HCT116 (cell line): ENCODE measurements around the gene PTH2. TPM values are rescaled to one million over a fixed set of nuclear protein-coding genes. Genes with fewer than 3 reads are reported as not detected.

ENCODE experiments used
- ATAC-seq: fragments of 200-7000 bp; cut with Tn5 transposase; 2 replicates; pipeline ENCODE4 v1.9.1; 2020; ENCODE audit warnings: mild to moderate bottlenecking, moderate library complexity
- BruUV-seq: library from RNA; stranded (reverse); fragments of 400-500 nt; replicated peaks from 2 replicates; lab custom pipeline; 2021; lab: Mats Ljungman, UMichigan
- CTCF ChIA-PET: fragments of 300-600 bp; sonication (Branson Sonifier 250); formaldehyde crosslinking; loops from one replicate; lab custom pipeline; 2021; ENCODE audit warnings: antibody characterized with exemption; lab: Charles Lee
- POLR2A ChIA-PET: fragments of 300-600, 350-600 bp; sonication (Branson Sonifier 250); formaldehyde crosslinking; loops from one replicate; lab custom pipeline; 2021; ENCODE audit warnings: antibody characterized with exemption; lab: Charles Lee
- RAD21 ChIA-PET, 2 experiments: fragments of 300-600 bp; sonication (Branson Sonifier 250); formaldehyde crosslinking; loops; one replicate each; lab custom pipeline; 2023; ENCODE audit warnings: low total read pairs in 2 of 2; ENCODE audit not compliant: uncharacterized antibody in 2 of 2, unreplicated experiment in 2 of 2, low non-redundant PET in 1 of 2; lab: Charles Lee
- DNase-seq: peaks from one replicate; pipeline ENCODE4 v3.0.0-alpha.2; 2010; ENCODE audit warnings: low read depth, low spot score
- H2AFZ ChIP-seq: fragments of 200-600 bp; shearing (Covaris generic), sonication (generic); 2 replicates; pipeline ENCODE4 v1.6.1; 2017; ENCODE audit warnings: low read depth, mixed run types, mixed read lengths, antibody characterized with exemption, low read length; ENCODE audit not compliant: poor library complexity, severe bottlenecking
- H3K27ac ChIP-seq: 2 replicates; pipeline ENCODE4 v1.5.1; 2012; ENCODE audit warnings: low read depth, low read length
- H3K27me3 ChIP-seq: fragments of 200-600 bp; sonication (generic); 2 replicates; pipeline ENCODE4 v1.6.1; 2016; ENCODE audit warnings: mixed run types, low read length, mixed read lengths; ENCODE audit not compliant: insufficient read depth
- H3K36me3 ChIP-seq, 2 experiments: fragments of 200-500 bp in 1 of 2; fragments of 200-600 bp in 1 of 2; sonication (Bioruptor generic) in 1 of 2; sonication (generic) in 1 of 2; 2 replicates each; pipeline versions ENCODE4 v1.5.1 to v1.6.1; 2014 to 2016; ENCODE audit warnings: low read length in 2 of 2, inconsistent platforms in 1 of 2, mixed read lengths in 1 of 2, mixed run types in 1 of 2; ENCODE audit not compliant: insufficient read depth in 2 of 2, control insufficient read depth in 1 of 2
- H3K4me1 ChIP-seq, 2 experiments: fragments of 200-600 bp in 1 of 2; sonication (generic) in 1 of 2; 2 replicates each; pipeline versions ENCODE4 v1.5.1 to v1.6.1; 2012 to 2017; ENCODE audit warnings: low read length in 2 of 2, inconsistent platforms in 1 of 2, mild to moderate bottlenecking in 1 of 2, mixed read lengths in 1 of 2, mixed run types in 1 of 2, moderate library complexity in 1 of 2; ENCODE audit not compliant: insufficient read depth in 2 of 2, control insufficient read depth in 1 of 2
- H3K4me2 ChIP-seq: fragments of 200-600 bp; sonication (generic); 2 replicates; pipeline ENCODE4 v1.6.1; 2017; ENCODE audit warnings: mixed run types, low read length, mixed read lengths
- H3K4me3 ChIP-seq, 2 experiments: fragments of 200-600 bp in 1 of 2; sonication (generic) in 1 of 2; replicated peaks in 1 of 2; 2 replicates each; pipeline ENCODE4 v1.5.1; 2011 to 2016; ENCODE audit warnings: low read length in 2 of 2, control low read depth in 1 of 2, low read depth in 1 of 2, mild to moderate bottlenecking in 1 of 2, mixed read lengths in 1 of 2, mixed run types in 1 of 2
- H3K79me2 ChIP-seq: fragments of 200-600 bp; sonication (generic); 2 replicates; pipeline ENCODE4 v1.6.1; 2017; ENCODE audit warnings: mild to moderate bottlenecking, mixed run types, low read length, moderate library complexity, mixed read lengths; ENCODE audit not compliant: insufficient read depth
- H3K9ac ChIP-seq: fragments of 200-600 bp; sonication (generic); 2 replicates; pipeline ENCODE4 v1.6.1; 2016; ENCODE audit warnings: low read length, mixed read lengths
- H3K9me2 ChIP-seq: fragments of 200-600 bp; sonication (generic), shearing (Covaris generic); 2 replicates; pipeline ENCODE4 v1.6.1; 2017; ENCODE audit warnings: mixed run types, mild to moderate bottlenecking, moderate library complexity; ENCODE audit not compliant: insufficient read depth
- H3K9me3 ChIP-seq, 2 experiments: fragments of 200-500 bp in 1 of 2; fragments of 200-600 bp in 1 of 2; sonication (Bioruptor generic) in 1 of 2; sonication (generic) in 1 of 2; 2 replicates each; pipeline ENCODE4 v1.6.1; 2014 to 2017; ENCODE audit warnings: low read length in 2 of 2, mixed read lengths in 2 of 2, inconsistent platforms in 1 of 2, low read depth in 1 of 2, mild to moderate bottlenecking in 1 of 2, mixed run types in 1 of 2, moderate library complexity in 1 of 2; ENCODE audit not compliant: control insufficient read depth in 1 of 2, insufficient read depth in 1 of 2
- H4K20me1 ChIP-seq: fragments of 200-600 bp; sonication (generic), shearing (Covaris generic); 2 replicates; pipeline ENCODE4 v1.6.1; 2017; ENCODE audit warnings: mixed run types, mild to moderate bottlenecking, moderate library complexity; ENCODE audit not compliant: insufficient read depth
- ATF3 ChIP-seq: IDR thresholded peaks from 2 replicates; pipeline ENCODE4 v1.6.1; 2012
- CBX3 ChIP-seq: IDR thresholded peaks from 2 replicates; pipeline ENCODE4 v1.6.1; 2012; ENCODE audit warnings: low read depth
- CEBPB ChIP-seq: IDR thresholded peaks from 2 replicates; pipeline ENCODE4 v1.6.1; 2012; ENCODE audit warnings: low read depth
- ELF1 ChIP-seq: IDR thresholded peaks from 2 replicates; pipeline ENCODE4 v1.6.1; 2012; ENCODE audit warnings: low read depth, borderline replicate concordance
- EZH2 ChIP-seq: fragments of 200-600 bp; sonication (generic); IDR thresholded peaks from 2 replicates; pipeline ENCODE4 v1.6.1; 2017; ENCODE audit warnings: antibody characterized with exemption, mixed run types
- EZH2phosphoT487 ChIP-seq: fragments of 200-600 bp; IDR thresholded peaks from 2 replicates; pipeline ENCODE4 v1.6.1; 2018; ENCODE audit warnings: antibody characterized with exemption, borderline replicate concordance
- FOSL1 ChIP-seq: IDR thresholded peaks from 2 replicates; pipeline ENCODE4 v1.6.1; 2012; ENCODE audit warnings: low read depth
- JUND ChIP-seq: IDR thresholded peaks from 2 replicates; pipeline ENCODE4 v1.6.1; 2012
- MAX ChIP-seq: IDR thresholded peaks from 2 replicates; pipeline ENCODE4 v1.6.1; 2012
- POLR2A ChIP-seq: IDR thresholded peaks from 2 replicates; pipeline ENCODE4 v1.7.0; 2011; ENCODE audit warnings: borderline replicate concordance; ENCODE audit not compliant: insufficient read depth, insufficient read length; ENCODE audit errors: extremely low read depth
- POLR2AphosphoS5 ChIP-seq: IDR thresholded peaks from 2 replicates; pipeline ENCODE4 v1.6.1; 2011; ENCODE audit warnings: mild to moderate bottlenecking, low read depth, low read length, moderate library complexity
- SIN3A ChIP-seq: IDR thresholded peaks from 2 replicates; pipeline ENCODE4 v1.6.1; 2012; ENCODE audit warnings: low read depth
- SP1 ChIP-seq: IDR thresholded peaks from 2 replicates; pipeline ENCODE4 v1.6.1; 2012; ENCODE audit warnings: low read depth
- TCF7L2 ChIP-seq: IDR thresholded peaks from 2 replicates; pipeline ENCODE4 v1.7.0; 2011; ENCODE audit warnings: borderline replicate concordance, inconsistent platforms; ENCODE audit not compliant: insufficient read depth, insufficient read length; ENCODE audit errors: extremely low read depth
- YY1 ChIP-seq: IDR thresholded peaks from 2 replicates; pipeline ENCODE4 v1.6.1; 2011; ENCODE audit warnings: low read length, low read depth, moderate library complexity, mild to moderate bottlenecking; ENCODE audit not compliant: insufficient replicate concordance; ENCODE audit errors: extremely low read depth
- intact Hi-C: fragments of 100-400 bp; cut with micrococcal nuclease; formaldehyde crosslinking; loops from 2 replicates; pipeline ENCODE4 v1.10.0; 2022
- total RNA-seq: library from RNA; stranded (reverse); gene quantifications from one replicate; pipeline ENCODE4 v1.2.1, GENCODE V29; 2021; ENCODE audit not compliant: unreplicated experiment

The PTH2 gene
- total RNA-seq, 1 experiment from 2014 or later = 9.5 TPM

GRCh38 chr19:49472936-49473335 lies 49.7 kb upstream of the PTH2 start:
- H3K27me3 ChIP-seq = no peaks in the 10 kb centered on the region
- CTCF ChIA-PET = interaction anchor here (1.0 to 2.1 kb wide), 6 partner anchors 20 to 120 kb away, joined by 3 to 11 read pairs (median 5); partner anchors contain the start of genes ALDH16A1 and RPS11

GRCh38 chr19:49470615-49470978 lies 47.4 kb upstream of the PTH2 start:
- Histone ChIP-seq H2AFZ (no peak overlapping the region), H3K27me3 (no peaks in the 10 kb centered on the region), H3K9me2 (no peaks in the 10 kb centered on the region), H3K79me2 (no peaks in the 10 kb centered on the region), H3K4me3 (no peak overlapping the region), H3K4me1 (peaks cover 28 to 47% of the 10 kb centered on the region in 2 experiments), H3K9ac (no peak overlapping the region), H3K9me3 (no peaks in the 10 kb centered on the region), H3K36me3 (no peaks in the 10 kb centered on the region; a peak in 1 of 4 replicates), H4K20me1 (no peaks in the 10 kb centered on the region), H3K4me2 (no peak overlapping the region), H3K27ac (no peak overlapping the region)
- BruUV-seq = no TSS peak
- ATAC-seq = no peak
- ChIA-PET CTCF (no interaction called here), POLR2A (no interaction called here), RAD21 (no interaction called here)
- intact Hi-C loops = no loop called here
- no peak for DNase-seq
- TF ChIP-seq CEBPB (no peak), ATF3 (no peak), ELF1 (no peak), SP1 (no peak), TCF7L2 (no peak), JUND (no peak), POLR2A (no peak), CBX3 (no peak), SIN3A (no peak)

More at GRCh38 chr19:49472936-49473335, 49.7 kb upstream of the PTH2 start:
- H3K27ac ChIP-seq = no peak overlapping the region
- RAD21 ChIA-PET = no interaction called here
- no peak overlapping the region for H3K4me3 ChIP-seq
- intact Hi-C loops = no loop called here
- DNase-seq = no peak
- H3K79me2 ChIP-seq = no peaks in the 10 kb centered on the region
- H3K9ac ChIP-seq = no peak overlapping the region
- H3K36me3 ChIP-seq = no peaks in the 10 kb centered on the region; a peak in 1 of 4 replicates
- BruUV-seq = no TSS peak
- H3K9me3 ChIP-seq = no peaks in the 10 kb centered on the region
- peaks cover 35 to 60% of the 10 kb centered on the region in 2 experiments for H3K4me1 ChIP-seq
- no peaks in the 10 kb centered on the region for H3K9me2 ChIP-seq
- no peak for TF ChIP-seq POLR2A
- TF ChIP-seq YY1 = no peak
- TF ChIP-seq EZH2 = no peak
- TF ChIP-seq POLR2AphosphoS5 = no peak
- no peak for TF ChIP-seq SIN3A
- no peak for TF ChIP-seq EZH2phosphoT487
- TF ChIP-seq MAX = no peak
- TF ChIP-seq FOSL1 = no peak
- TF ChIP-seq, all 23 proteins: peak for 0
- no peak for ATAC-seq
- no peak overlapping the region for H2AFZ ChIP-seq
- peak overlapping the region; percentile 48; the same call in 1 of the 2 replicates for H3K4me2 ChIP-seq
- POLR2A ChIA-PET = interaction anchor here (0.9 to 1.6 kb wide), 2 partner anchors 20 kb away, joined by 3 to 4 read pairs; partner anchors contain the start of gene ALDH16A1
- no peaks in the 10 kb centered on the region for H4K20me1 ChIP-seq
